ENCODE results near the gene CEP112.

CEP112 gene

GRCh38 chr17:65678546-65678945 is 513.4 kb downstream of the CEP112 start:
- no peak overlapping the region for H3K4me3 ChIP-seq (ENCODE audit: low read depth, low read length)
- in situ Hi-C loops (cut with HindIII; ENCODE audit: low sequenced_read_pairs) = no loop called here
- no peak for TF ChIP-seq CTCF (IDR thresholded peaks at IDR 0.05; ENCODE audit: low read depth, low read length, missing control alignments)
- no peak for DNase-seq (ENCODE audit: low read depth)

GRCh38 chr17:65677932-65678331 is 514.0 kb downstream of the CEP112 start:
- no peak for TF ChIP-seq CTCF (IDR thresholded peaks at IDR 0.05; ENCODE audit: low read depth, low read length, missing control alignments)
- no peak for DNase-seq (ENCODE audit: low read depth)
- H3K4me3 ChIP-seq (ENCODE audit: low read depth, low read length) = no peak overlapping the region
- in situ Hi-C loops (cut with HindIII; ENCODE audit: low sequenced_read_pairs) = no loop called here

- no peak overlapping the region for H3K4me3 ChIP-seq (ENCODE audit: low read depth, low read length)
- in situ Hi-C loops (cut with HindIII; ENCODE audit: low sequenced_read_pairs) = no loop called here
- peak; percentile 3 for DNase-seq (ENCODE audit: low read depth)
- no peak for TF ChIP-seq CTCF (IDR thresholded peaks at IDR 0.05; ENCODE audit: low read depth, low read length, missing control alignments)
Observed at GRCh38 chr17:65674246-65675045, 517.5 kb downstream of the CEP112 start.

DNA sequence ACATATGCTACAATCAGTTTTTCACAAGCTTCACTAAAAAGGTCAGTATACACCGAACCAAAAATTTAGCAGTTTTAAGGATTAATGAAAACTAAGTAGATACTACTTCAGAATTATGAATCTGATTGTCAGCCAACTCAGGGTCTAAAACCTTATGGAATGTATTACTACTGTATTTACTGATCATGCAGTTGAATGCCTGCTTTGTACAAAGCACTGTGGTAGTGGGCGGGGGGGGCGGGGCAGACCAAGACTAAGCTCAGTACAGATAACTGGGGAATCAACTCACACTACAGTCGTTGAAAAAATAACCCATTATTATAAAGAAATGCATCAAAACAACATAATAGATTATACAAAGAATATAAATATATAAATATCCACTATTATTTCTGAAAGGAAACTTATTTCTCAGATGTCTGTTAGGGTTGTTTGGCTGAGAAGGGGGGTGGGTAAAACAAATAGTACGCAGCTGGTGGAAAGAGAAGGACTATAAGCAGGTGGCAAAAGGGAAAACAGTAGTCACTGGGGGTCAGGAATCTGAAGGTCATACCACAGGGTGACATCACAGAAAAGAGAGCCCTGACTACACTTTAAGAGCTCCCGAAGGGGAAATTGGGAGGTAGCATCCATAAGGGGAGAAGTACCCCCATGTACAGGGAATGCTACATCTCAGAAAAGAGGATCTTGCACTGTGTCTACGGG is 521.1 kb downstream of the CEP112 start:
- no peak for DNase-seq (ENCODE audit: low read depth)

GRCh38 chr17:65668211-65668610 is 523.7 kb downstream of the CEP112 start:
- TF ChIP-seq CTCF (IDR thresholded peaks at IDR 0.05; ENCODE audit: low read depth, low read length, missing control alignments) = no peak
- in situ Hi-C loops (cut with HindIII; ENCODE audit: low sequenced_read_pairs) = loop anchor here (10.0 kb wide), 1 partner anchor 73 kb away; no protein-coding TSS in a partner anchor
- DNase-seq (ENCODE audit: low read depth) = no peak
- H3K4me3 ChIP-seq (ENCODE audit: low read depth, low read length) = no peak overlapping the region

More for the DNA sequence above, 521.1 kb downstream of the CEP112 start:
- in situ Hi-C loops (cut with HindIII; ENCODE audit: low sequenced_read_pairs) = no loop called here
- no peak for TF ChIP-seq CTCF (IDR thresholded peaks at IDR 0.05; ENCODE audit: low read depth, low read length, missing control alignments)
- H3K4me3 ChIP-seq (ENCODE audit: low read depth, low read length) = no peak overlapping the region

DNA sequence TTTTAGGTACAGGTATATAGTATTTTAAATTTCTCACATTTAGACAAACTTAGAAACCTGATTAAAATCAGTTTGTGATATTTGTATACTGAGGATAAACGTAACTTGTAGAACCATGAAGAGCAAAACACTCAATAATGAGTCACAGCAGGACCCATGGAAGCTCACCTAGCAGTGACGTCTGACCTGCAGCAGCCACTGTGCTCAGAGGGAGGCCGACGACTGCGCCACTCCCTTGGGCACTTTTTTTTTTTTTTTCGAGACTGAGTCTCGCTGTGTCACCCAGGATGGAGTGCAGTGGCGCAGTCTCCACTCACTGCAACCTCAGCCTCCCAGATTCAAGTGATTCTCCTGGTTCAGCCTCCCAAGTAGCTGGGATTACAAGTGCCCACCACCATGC is 524.3 kb downstream of the CEP112 start:
- in situ Hi-C loops (cut with HindIII; ENCODE audit: low sequenced_read_pairs) = loop anchor here (10.0 kb wide), 1 partner anchor 73 kb away; no protein-coding TSS in a partner anchor
- TF ChIP-seq CTCF (IDR thresholded peaks at IDR 0.05; ENCODE audit: low read depth, low read length, missing control alignments) = no peak
- DNase-seq (ENCODE audit: low read depth) = no peak
- H3K4me3 ChIP-seq (ENCODE audit: low read depth, low read length) = no peak overlapping the region

Data from astrocyte of the cerebellum (primary cell).